Glomerular endothelial cell (primary cell): ENCODE measurements around the gene P4HTM. TPM values are rescaled to one million over a fixed set of nuclear protein-coding genes. Genes with fewer than 3 reads are reported as not detected.

Experiments used
- DNase-seq: peaks from one replicate; pipeline ENCODE4 v3.0.0-alpha.2; 2011; ENCODE audit warnings: low read depth, low spot score; ENCODE audit errors: extremely low read depth
- total RNA-seq: library from RNA; depleted of rRNA; stranded (reverse); fragments of >200 nt; gene quantifications from 2 replicates; pipeline ENCODE4 v1.2.3, GENCODE V29; 2015

P4HTM gene, protein sequence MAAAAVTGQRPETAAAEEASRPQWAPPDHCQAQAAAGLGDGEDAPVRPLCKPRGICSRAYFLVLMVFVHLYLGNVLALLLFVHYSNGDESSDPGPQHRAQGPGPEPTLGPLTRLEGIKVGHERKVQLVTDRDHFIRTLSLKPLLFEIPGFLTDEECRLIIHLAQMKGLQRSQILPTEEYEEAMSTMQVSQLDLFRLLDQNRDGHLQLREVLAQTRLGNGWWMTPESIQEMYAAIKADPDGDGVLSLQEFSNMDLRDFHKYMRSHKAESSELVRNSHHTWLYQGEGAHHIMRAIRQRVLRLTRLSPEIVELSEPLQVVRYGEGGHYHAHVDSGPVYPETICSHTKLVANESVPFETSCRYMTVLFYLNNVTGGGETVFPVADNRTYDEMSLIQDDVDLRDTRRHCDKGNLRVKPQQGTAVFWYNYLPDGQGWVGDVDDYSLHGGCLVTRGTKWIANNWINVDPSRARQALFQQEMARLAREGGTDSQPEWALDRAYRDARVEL
- 32.9 and 42.2 TPM in 2 replicates for total RNA-seq

DNA sequence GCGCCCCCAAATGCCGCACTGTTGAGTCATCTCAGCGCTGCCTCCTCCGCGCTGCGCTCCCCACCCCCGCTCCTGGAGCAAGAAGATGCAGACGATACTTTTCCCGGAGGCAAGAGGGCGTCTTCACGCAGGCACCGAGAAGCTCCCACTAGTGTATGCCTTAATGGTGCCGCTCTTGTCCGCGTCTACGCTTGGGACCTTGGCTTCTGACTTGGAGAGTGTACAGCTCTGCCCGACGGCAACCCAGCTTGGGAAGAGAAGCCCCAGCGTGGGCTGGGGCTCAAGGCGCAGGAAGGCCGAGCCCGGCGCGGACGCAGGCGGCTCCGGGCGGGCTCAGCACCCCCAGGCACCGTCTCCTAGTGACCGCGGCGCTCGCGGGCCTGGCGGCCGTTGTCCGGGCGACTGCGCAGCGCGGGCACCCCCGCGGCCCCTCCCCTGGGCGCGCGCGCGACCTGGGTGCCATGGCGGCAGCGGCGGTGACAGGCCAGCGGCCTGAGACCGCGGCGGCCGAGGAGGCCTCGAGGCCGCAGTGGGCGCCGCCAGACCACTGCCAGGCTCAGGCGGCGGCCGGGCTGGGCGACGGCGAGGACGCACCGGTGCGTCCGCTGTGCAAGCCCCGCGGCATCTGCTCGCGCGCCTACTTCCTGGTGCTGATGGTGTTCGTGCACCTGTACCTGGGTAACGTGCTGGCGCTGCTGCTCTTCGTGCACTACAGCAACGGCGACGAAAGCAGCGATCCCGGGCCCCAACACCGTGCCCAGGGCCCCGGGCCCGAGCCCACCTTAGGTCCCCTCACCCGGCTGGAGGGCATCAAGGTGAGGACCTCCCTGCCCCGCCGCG, at the start of gene P4HTM:
Gene P4HTM, plus strand, starts transcription at position 446 of the 840 bp plus-strand sequence. Its CDS starts 16 bp downstream, at position 462.
- peak; percentile 44 for DNase-seq

DNA sequence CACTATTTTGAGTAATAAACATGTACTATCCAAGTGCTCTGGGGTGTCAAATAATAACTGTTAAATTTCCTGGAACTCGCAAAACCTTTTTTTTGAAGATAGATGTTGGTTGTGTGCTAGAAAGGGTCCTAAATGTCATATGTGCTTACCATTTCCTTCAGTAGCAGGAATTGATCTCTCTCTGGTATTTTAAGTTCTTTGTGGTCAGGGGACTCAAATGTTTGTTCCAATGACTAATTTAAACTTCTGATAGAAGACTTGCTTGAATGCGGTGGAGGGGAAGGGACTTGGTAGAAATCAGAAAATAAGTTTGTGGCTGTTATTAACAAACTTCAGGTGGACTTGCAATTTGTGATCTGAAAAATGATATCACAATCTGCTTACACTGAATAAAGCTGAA, 44.6 kb upstream of the P4HTM start:
- no peak for DNase-seq

DNA sequence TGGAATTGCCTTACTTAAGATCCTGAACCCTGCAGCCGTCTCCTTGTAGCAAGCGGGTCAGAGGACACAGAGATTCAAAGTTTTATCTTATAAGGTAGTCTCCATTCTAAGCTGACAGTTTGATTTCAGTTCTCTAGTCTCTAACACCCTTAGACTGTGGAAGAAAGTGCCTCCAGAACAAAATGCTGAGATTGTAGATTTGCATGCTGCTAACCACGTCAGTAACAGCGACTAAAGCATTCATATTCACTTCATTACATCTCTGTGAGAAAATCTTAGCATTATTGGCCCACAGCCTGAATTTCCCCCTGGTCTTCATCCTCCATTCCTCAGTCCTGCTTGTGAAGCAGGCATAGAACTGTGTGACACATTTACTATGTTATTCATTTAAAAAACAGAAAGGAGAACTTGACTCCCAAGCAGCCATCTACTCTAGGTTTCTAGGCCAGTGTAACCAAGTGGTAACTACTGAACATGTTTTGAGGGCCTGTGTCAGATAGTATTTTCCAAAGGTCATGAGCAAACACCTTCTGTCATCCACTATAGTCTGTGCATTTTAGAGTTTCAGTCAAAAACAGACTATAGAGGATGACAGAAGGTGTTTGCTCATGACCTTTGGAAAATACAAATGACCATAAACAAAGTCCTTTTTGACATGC, 44.0 kb upstream of the P4HTM start:
- no peak for DNase-seq

DNA sequence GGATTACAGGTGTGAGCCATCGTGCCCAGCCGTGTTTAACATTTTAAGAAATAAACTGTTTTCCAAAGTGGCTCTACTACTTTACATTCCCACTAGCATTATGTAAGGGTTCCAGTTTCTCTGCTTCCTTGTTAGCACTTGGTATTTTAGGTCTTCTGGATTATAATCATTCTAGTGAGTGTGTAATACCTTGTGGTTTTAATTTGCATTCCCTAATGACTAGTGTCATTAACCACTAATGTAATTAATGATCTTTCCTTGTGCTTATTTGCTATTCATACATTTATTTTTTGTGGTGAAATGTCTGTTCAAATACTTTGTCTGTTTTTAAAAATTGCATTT, 40.7 kb upstream of the P4HTM start:
- DNase-seq: no peak

DNA sequence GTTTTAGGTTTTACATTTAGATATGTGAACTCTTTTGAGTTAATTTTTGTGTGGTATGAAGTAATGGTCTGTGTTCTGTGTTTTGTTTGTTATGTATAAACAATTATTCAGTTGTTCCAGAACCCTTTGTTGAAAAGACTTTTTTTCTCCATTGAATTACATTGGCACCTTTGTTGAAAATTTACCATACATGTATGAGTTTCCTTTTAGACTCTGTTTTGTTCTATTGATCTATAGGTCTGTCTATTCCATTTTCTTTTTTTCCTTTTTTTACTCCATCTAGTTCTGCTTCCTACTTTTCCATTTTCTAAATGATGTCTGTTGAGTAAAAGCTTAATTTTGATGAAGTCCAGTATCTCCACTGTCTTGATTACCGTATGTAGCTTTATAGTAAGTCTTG, 40.0 kb upstream of the P4HTM start:
- DNase-seq: no peak

DNA sequence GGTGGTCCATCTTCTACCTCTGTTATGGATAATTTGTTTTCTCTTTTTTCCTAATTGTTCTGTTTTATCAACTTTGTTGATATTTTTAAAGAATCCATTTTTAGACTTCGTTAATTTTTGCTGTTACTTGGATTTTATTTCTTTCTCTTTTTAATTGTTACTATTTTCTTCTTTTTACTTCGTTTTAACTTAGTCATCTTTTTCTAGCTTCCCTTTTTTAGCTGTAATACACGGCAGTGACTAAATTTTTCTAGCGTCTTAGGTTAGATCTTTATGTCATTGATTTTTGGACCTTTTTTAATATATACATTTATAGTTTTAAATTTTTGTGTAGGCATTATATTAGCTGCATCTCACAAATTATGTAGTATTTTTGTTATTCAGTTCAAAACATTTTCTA, 38.3 kb upstream of the P4HTM start:
- DNase-seq: no peak

DNA sequence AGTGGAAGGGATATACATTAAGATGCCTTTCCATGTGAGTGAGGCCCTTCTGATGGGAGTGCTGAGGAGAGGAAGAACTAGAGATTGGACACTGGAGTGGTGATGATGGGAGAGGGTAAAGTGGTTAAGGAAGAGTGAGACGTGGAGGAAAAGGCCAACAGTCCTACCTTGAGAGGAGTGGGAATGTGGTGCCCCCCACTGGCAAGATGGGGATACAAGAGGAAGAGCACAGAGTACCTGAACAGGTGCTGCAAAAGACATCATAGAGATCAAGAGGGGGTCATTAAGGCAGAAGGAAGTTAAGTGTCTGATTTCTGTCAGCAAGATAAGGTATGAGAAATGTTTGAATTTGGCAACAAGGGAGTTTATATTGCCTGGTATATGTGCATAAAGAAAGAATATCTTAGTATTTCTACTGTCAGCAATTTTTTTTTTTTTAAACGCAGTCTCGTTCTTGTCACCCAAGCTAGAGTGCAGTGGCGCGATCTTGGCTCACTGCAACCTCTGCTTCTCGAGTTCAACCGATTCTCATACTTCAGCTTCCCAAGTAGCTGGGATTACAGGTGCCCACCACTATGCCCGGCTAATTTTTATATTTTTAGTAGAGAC, 37.4 kb upstream of the P4HTM start:
- no peak for DNase-seq

DNA sequence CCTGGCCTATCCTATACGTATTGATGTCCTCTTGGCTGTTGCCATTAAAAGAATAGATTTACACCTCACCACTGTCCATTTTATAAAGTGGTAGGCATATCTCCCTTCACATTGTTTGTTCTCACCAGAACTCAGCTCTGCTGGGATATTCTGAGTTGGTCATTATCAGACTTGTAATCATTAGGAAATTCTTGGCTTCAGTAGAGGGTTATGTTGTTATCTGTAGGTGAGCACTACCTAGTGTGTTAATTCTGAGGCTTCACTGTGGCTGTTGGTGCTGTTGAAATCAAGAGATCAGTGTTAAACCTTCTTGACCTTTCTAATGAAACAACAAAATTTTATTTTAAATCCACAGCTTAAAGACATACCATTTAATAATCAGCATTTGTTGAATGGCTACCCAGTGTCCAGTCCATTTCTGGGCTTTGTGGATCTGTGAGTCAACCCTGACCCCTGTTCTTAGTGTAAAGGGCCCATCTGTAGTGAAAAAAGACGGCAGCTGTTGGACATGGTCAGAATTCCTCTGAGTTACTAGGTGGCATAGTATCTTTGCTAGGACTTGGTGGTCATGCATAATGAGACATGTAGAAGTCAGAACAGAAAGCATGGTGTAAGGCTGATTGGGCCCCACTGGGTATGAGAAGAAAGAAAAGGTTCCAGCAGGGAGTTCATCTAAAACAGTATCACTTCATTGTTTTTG, 32.9 kb upstream of the P4HTM start:
- no peak for DNase-seq

DNA sequence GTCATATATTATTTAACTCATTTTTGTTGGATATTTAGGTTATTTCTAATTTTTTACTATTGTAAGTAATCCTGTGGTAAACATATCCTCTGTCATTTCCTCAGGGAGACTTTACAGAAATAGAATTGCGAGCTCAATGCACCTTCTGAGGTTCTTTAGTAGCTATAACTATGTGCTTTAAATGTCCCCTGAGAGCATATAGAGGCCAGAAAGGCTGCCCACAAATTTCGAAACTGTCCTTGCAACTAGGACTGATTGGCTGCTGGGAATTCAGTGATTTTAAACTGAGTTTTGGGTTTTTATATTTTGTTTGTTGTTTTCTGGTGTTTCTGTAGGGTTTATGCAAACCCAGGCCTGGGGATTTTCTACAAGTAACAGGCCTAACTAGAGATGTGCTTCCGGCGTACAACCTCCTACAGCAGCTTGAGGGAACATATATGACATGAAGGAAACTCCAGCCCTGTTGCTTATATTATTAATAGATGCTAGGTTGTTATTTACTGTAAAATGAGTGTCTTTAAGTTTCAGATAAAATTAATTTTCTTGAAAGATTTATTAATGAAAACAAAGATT, 29.1 kb upstream of the P4HTM start:
- DNase-seq: no peak

DNA sequence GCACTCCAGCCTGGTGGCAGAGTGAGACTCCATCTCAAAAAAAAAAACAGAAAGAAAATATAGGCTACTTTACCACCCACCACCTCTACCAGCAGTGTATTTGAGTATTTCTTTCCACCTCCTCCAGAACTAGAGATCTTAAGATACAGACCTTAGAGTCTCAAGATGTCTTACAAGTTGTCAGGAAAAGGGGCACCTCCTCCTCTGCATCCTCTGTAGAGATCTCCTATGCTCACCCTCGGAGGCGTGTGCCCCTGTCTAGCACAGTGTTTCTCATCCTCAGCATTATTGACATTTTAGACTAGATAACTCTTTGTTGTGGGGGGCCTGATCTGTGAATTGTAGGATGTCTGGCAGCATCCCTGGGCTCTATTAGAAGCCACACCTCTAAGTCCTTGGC, 27.7 kb upstream of the P4HTM start:
- DNase-seq: no peak

DNA sequence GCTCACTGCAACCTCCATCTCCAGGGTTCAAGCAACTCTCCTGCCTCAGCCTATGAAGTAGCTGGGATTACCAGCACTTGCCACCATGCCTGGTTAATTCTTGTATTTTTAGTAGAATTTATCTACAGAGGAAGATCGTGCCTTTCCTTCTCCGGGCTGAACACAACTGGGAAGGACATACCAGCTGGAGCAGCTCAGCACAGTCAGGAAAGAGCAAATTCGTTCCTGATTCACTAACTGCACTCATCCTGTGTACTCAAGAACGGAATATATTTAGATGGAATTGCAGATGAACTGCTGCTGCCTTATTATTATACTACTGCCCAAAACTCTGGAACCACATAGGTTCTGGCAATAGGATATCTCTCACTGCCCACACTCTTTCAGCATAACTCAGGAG, 27.1 kb upstream of the P4HTM start:
- no peak for DNase-seq

DNA sequence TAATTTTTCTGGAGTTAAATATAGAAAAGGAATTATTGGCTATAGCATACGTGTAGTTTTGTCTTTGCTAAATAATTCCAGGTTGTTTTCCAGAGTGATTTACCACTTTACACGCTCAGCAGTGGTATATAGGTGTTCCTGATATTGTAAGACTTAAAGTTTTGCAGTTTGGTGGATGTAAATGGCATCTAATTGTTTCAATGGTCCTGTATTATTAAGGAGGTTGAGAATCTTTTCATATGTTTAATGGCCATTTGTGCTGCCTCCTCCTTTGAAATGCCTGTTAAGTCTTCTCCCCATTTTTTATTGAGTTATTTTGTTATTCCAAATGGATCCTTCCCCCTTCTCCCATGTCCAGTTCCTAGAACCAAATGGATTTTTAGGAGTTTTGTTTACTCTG, 26.4 kb upstream of the P4HTM start:
- DNase-seq: no peak

DNA sequence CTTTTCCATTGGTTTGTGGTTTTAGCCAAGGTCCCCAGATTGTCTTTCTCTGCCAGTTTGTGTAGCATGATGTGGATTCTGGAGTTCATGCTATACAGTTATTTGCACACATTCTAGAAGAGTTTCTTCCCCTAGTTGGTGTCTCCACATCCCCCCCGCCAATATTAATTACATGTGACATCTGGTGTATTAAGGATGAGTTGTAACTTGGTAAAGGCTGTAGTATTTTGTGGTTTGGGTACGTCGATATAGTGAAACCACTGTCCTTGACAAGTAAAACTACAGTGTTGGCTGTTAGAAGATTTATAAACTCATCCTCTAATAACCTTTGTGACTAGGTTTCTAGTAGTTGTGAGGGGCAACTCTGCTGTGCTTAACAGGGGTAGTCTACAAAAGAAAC, 23.7 kb upstream of the P4HTM start:
- DNase-seq: no peak

DNA sequence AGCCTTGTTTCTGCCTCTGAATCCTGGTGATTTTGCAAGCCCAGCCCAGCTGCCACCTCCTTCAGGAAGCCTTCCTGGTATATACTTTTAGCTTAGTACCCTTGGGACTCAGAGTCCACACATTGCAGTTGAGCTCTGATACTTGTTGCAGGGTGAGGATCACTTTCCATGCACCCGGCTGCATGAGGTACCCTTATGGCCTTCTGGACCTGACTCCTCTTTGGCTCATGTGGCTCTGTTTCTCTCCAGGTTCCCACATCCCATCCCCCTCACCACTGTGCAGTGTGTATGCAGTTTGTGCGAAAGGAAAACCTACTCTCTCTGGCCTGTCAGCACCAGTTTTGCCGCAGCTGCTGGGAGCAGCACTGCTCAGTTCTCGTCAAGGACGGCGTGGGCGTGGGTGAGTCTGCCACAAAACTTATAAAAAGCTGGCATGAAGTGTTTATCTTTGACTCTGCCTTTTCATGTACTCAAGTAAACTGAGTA, 23.1 kb upstream of the P4HTM start:
- no peak for DNase-seq

DNA sequence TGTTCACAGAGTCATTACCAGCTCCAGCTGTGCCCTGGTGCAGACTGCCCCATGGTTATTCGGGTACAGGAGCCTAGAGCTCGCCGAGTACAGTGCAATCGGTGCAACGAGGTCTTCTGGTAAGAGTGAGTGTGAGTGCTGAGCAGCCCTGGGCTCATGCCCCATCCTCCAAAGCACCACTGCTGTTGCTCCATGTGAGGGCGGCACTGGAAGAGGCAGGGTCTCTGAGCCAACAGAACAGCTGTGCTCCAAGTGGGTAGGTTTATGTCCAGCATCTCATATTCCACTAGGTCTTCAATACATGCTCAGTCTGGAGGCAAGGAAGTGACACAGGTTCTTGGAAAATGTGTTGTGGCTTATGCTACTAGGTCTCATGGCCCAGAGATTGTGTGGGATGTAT, 19.5 kb upstream of the P4HTM start:
- no peak for DNase-seq

DNA sequence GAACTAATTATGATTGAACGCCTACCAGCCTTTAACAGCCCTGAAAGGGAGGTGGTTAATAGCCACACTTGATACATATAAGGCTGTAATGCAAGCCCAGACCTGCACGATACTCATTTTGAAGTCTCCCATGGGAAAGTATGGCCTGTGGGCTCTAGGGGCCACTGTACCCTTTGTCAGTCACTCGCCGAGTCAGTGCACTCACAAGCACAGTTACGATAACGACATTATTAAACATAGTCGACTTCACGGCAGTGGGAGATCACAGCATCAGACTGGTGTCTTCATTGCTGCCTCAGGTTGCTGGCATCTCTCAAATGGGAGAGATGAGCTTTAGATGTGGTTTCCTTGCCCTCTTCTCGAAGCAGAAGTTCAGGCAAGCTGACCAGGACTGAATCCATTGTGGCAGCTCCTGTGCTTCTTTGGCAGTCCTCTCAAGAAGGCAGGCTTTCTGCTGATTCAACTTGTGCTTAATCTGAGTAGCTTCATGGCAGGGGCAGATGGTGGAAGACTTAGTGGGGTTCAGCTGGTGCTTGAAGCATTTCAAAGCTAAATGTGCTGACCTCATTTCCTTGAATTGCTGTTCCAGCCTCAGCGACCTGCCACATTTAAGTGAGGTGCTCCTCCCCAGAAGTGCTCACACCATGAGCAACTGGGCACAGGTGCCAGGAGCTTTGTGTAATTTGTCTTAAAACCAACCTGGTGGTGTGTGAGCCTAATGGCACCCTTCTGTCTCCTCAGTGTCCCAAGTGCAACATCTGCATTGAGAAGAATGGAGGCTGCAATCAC, 15.8 kb upstream of the P4HTM start:
- no peak for DNase-seq

DNA sequence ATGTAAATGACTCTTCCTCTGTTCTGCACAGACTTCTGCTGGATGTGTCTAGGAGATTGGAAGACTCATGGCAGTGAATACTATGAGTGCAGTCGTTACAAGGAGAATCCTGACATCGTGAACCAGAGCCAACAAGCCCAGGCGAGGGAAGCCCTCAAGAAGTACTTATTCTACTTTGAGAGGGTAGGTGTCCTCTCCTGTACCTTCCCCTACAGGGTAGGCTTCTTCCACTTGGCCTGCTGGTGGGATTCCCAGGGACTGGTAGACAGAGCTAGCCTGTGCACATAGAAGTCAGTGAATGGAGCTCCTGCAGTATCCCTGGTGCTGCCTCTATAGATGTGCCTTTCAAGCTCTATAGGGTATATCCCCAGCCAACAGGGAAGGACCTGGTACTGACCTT, 10.6 kb upstream of the P4HTM start:
- DNase-seq: no peak

DNA sequence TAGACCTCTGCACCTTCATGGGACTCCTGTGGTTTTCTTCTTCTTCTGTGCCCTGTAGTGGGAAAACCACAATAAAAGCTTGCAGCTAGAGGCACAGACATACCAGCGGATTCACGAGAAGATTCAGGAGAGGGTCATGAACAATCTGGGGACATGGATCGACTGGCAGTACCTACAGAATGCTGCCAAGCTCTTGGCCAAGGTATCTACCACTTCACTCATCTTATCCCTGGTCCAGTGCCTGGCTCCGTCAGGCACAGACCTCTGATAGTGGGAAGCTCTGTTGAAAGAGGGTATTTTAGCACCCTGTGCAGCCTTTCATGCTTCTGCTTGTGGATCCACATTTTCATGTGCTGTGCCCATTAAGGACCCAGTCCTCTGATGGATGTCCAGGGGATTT, 9.7 kb upstream of the P4HTM start:
- no peak for DNase-seq

DNA sequence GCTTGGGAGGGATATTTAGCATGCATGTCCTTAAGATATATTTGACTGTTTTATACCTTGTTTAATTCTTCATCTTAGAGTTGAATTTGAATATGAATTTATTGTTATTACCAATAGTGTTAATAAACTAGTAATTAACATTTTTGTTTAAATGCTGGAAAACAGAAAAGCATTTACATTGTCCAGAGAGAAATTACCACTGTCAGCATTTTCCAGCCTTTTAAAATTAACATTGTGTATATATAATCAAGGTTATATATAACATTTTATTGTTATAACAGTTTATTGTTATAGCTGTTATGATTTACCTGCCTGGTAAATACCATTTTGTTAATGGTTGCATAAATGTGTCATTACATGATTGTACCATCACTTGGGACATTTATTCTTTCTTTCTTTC, 8.0 kb upstream of the P4HTM start:
- DNase-seq: no peak
